ENCODE results near the gene ZNF142. TPM values are rescaled to one million over a fixed set of nuclear protein-coding genes. Genes with fewer than 3 reads are reported as not detected.

Gene ZNF142
- total RNA-seq, 1 donor from 2014 or later = 35.5 TPM

DNA sequence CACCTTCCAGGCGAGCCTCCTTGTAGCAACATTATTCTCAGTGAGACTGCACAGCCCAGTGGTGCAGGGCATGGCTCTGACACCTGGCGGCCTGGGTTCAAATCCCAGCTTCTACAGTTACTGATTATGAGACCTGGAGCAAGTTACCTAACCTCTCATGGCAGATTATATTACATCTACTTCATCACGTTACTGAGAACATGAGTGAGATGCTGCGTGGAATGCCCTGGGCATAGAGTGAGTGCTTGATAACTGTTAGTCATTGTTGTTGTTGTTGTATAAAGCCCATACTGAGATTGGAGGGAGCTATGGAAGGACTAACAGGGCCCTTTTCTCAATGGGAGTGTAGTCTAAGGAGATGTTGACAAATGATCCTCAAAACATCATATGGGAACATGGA is 33.1 kb downstream of the ZNF142 start:
- peaks cover 5% of the 10 kb centered on the region for H3K4me1 Mint-ChIP-seq (ENCODE audit: unreplicated experiment)
- no peak overlapping the region for H3K4me3 Mint-ChIP-seq (ENCODE audit: unreplicated experiment)
- H3K36me3 Mint-ChIP-seq (ENCODE audit: unreplicated experiment) = peaks cover 25% of the 10 kb centered on the region
- H3K27ac Mint-ChIP-seq (ENCODE audit: unreplicated experiment) = no peak overlapping the region
- DNase-seq (ENCODE audit: extremely low spot score, unreplicated experiment) = no peak
- H3K9me3 Mint-ChIP-seq (ENCODE audit: unreplicated experiment) = no peaks in the 10 kb centered on the region
- H3K27me3 Mint-ChIP-seq (ENCODE audit: unreplicated experiment) = no peaks in the 10 kb centered on the region
- TF ChIP-seq, protein P1, sequence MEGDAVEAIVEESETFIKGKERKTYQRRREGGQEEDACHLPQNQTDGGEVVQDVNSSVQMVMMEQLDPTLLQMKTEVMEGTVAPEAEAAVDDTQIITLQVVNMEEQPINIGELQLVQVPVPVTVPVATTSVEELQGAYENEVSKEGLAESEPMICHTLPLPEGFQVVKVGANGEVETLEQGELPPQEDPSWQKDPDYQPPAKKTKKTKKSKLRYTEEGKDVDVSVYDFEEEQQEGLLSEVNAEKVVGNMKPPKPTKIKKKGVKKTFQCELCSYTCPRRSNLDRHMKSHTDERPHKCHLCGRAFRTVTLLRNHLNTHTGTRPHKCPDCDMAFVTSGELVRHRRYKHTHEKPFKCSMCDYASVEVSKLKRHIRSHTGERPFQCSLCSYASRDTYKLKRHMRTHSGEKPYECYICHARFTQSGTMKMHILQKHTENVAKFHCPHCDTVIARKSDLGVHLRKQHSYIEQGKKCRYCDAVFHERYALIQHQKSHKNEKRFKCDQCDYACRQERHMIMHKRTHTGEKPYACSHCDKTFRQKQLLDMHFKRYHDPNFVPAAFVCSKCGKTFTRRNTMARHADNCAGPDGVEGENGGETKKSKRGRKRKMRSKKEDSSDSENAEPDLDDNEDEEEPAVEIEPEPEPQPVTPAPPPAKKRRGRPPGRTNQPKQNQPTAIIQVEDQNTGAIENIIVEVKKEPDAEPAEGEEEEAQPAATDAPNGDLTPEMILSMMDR (IDR thresholded peaks at IDR 0.05) = no peak

DNA sequence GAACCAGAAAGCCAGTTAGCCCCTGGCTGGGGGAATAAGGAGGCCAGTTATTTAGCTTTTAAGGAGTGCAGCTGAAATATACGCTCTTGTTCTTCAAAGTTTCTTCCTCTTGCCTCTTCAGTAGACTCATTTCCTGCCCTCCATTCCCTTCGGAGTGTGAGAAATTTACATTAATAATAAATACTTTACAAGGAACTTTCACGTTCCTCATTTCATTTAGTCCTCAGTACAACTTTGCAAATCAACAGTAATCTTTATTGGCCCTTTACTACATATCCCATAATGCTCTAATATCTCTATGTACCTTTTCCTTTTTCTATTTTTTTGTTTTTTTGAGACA is 36.1 kb downstream of the ZNF142 start:
- Mint-ChIP-seq H3K9me3 (ENCODE audit: unreplicated experiment) (no peaks in the 10 kb centered on the region), H3K27me3 (ENCODE audit: unreplicated experiment) (no peaks in the 10 kb centered on the region), H3K27ac (ENCODE audit: unreplicated experiment) (no peak overlapping the region), H3K36me3 (ENCODE audit: unreplicated experiment) (peaks cover 30% of the 10 kb centered on the region), H3K4me1 (ENCODE audit: unreplicated experiment) (peaks cover 5% of the 10 kb centered on the region), H3K4me3 (ENCODE audit: unreplicated experiment) (no peak overlapping the region)
- TF ChIP-seq, protein P1 (IDR thresholded peaks at IDR 0.05) = no peak
- DNase-seq (ENCODE audit: extremely low spot score, unreplicated experiment) = no peak

DNA sequence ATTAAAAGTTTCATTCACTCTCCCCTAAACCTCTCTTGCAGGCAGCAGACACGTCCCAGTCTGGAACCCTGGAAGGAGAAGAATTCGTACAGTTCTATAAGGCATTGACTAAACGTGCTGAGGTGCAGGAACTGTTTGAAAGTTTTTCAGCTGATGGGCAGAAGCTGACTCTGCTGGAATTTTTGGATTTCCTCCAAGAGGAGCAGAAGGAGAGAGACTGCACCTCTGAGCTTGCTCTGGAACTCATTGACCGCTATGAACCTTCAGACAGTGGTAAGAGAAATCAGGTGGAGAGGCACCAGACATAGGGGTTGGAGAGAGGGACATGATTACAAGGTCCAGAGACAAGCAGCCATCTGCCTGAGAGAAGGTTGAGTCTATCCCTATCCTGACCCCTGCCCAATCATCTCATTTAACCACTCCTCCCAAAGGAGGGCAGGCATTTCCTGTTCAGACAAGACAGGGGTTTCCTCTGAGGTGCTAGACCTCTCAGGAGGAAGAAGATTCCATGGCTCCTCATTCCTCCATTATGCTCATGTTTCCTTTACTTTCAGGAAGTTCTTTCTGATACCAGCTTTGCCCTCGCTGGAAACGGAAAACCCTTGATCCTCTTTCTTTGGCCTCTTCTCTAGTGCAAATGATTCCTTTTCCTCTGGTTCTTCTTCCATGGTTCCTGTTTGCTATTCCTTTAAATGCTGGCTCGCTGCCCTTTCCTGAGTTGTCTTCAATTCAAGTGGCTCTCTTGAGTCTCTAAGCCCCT is 36.6 kb downstream of the ZNF142 start:
- H3K36me3 Mint-ChIP-seq (ENCODE audit: unreplicated experiment) = peaks cover 25% of the 10 kb centered on the region
- peaks cover 5% of the 10 kb centered on the region for H3K4me1 Mint-ChIP-seq (ENCODE audit: unreplicated experiment)
- H3K9me3 Mint-ChIP-seq (ENCODE audit: unreplicated experiment) = no peaks in the 10 kb centered on the region
- TF ChIP-seq, protein P1 (IDR thresholded peaks at IDR 0.05) = no peak
- H3K27me3 Mint-ChIP-seq (ENCODE audit: unreplicated experiment) = no peaks in the 10 kb centered on the region
- no peak overlapping the region for H3K27ac Mint-ChIP-seq (ENCODE audit: unreplicated experiment)
- no peak for DNase-seq (ENCODE audit: extremely low spot score, unreplicated experiment)
- no peak overlapping the region for H3K4me3 Mint-ChIP-seq (ENCODE audit: unreplicated experiment)

DNA sequence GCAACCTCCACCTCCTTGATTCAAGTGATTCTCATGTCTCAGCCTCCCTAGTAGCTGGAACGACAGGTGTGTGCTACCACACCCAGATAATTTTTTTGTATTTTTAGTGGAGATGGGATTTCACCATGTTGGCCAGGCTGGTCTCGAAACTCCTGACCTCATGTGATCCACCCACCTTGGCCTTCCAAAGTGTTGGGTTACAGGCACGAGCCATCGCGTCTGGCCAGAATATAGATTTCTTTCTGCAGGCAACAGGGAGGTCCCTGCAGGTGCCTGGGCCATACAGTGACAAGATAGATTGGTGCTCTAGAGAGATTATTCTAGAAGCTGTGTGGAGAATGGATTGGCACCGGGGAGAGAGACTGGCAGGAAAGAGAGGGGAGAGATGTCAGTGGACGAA is 38.4 kb downstream of the ZNF142 start:
- Mint-ChIP-seq H3K27ac (ENCODE audit: unreplicated experiment) (no peak overlapping the region), H3K36me3 (ENCODE audit: unreplicated experiment) (peaks cover 25% of the 10 kb centered on the region), H3K27me3 (ENCODE audit: unreplicated experiment) (no peaks in the 10 kb centered on the region), H3K4me3 (ENCODE audit: unreplicated experiment) (no peak overlapping the region), H3K4me1 (ENCODE audit: unreplicated experiment) (peaks cover 5% of the 10 kb centered on the region), H3K9me3 (ENCODE audit: unreplicated experiment) (no peaks in the 10 kb centered on the region)
- TF ChIP-seq, protein P1 (IDR thresholded peaks at IDR 0.05) = no peak
- no peak for DNase-seq (ENCODE audit: extremely low spot score, unreplicated experiment)

DNA sequence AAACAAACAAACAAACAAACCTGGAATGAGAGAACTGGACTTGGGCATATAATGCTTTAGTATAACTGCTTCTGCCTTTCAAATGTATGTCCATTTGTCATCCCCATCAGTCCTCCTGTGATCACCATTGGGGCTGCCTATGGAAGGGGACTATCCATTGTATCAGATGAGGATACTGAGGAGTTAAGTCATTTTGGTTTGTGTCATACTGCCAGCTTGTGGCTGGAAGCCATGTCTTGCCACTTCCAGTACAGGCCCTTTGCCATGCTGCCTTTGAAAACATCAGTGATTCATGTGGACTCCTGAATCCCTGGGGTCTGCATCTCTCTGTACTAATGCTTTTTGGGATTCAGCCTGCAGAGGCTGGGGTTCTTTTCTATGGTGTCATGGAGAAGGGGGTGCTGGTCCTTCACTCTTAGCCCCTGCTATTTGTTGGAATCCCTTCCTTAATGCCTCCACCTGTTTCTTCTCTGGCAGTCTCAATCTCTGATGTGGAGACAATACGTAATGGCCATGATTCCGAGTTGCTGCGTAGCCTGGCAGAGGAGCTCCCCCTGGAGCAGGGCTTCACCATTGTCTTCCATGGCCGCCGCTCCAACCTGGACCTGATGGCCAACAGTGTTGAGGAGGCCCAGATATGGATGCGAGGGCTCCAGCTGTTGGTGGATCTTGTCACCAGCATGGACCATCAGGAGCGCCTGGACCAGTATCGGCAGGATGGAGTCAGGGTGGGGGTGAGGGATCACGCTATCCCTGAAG is 41.1 kb downstream of the ZNF142 start:
- TF ChIP-seq, protein P1 (IDR thresholded peaks at IDR 0.05) = peak; percentile 43
- peaks cover 5% of the 10 kb centered on the region for H3K4me1 Mint-ChIP-seq (ENCODE audit: unreplicated experiment)
- H3K27ac Mint-ChIP-seq (ENCODE audit: unreplicated experiment) = no peak overlapping the region
- H3K27me3 Mint-ChIP-seq (ENCODE audit: unreplicated experiment) = no peaks in the 10 kb centered on the region
- no peak overlapping the region for H3K4me3 Mint-ChIP-seq (ENCODE audit: unreplicated experiment)
- peaks cover 25% of the 10 kb centered on the region for H3K36me3 Mint-ChIP-seq (ENCODE audit: unreplicated experiment)
- H3K9me3 Mint-ChIP-seq (ENCODE audit: unreplicated experiment) = no peaks in the 10 kb centered on the region
- no peak for DNase-seq (ENCODE audit: extremely low spot score, unreplicated experiment)

Measured in osteocyte (in vitro differentiated cells).